ENCODE results near the gene GLI1. TPM values are rescaled to one million over a fixed set of nuclear protein-coding genes. Genes with fewer than 3 reads are reported as not detected.
"Not testable (repeated sequence)": the region's sequence is repeated elsewhere in the genome, so short reads cannot be mapped to it uniquely, and the experiment has no call there.

The GLI1 gene
- 0.28 TPM for polyA plus RNA-seq (2013, experiment 1 of 2)
- polyA plus RNA-seq (2013, experiment 2 of 2) = 0.03 TPM

DNA sequence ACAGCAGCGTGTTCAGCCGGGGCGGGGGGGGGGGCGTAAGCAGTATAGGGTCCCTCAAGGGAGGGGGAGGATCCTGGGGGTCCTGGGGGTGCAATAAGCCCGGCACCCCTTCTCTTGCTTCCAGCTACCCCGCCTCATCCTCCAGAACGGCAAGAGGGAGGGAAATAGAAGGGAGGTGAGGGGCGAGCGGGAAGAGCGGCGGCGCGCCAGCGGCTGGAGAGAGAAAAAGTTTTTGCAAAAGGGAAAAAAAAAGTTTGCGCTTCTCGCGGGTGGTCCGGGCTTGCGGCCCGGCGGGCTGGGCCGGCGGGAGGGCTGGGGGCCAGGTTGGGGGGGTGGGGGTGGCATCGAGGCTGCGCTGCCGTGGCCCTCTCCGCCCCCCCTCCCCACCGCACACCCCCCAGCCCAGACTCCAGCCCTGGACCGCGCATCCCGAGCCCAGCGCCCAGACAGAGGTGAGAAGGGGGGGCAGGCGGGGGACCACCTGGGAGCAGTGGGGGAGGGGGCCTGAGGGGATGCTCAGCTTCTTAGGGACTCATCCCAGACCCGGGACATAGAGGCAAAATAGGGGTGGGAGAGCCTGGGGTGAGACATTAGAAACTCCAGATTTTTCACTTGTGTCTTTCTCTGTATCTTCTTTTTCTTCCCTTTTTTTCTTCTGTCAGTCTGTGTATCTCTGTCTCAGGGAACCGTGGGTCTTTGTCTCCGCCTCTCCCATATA is at the start of gene GLI1:
TSS of gene GLI1 (plus strand) at position 36 of the 718 bp plus-strand sequence. CDS start 3,907 bp downstream, outside the sequence.
- H2AFZ ChIP-seq (ENCODE audit: low read length) = peak within 1 kb of the TSS; percentile 84
- peak within 1 kb of the TSS; percentile 39 for H2BK15ac ChIP-seq (ENCODE audit: low read length)
- no peaks in the 10 kb centered on the region for H3K9me3 ChIP-seq (replicated peaks in 1 of 2; ENCODE audit: control insufficient read depth in 2 of 2, insufficient read depth in 1 of 2, low read depth in 1 of 2, low read length in 2 of 2)
- H3K4me1 ChIP-seq (ENCODE audit: control insufficient read depth in 2 of 2, insufficient read depth in 1 of 2, low read depth in 1 of 2, low read length in 2 of 2) = peaks cover 29 to 30% of the 10 kb centered on the region in 2 donors
- no peak within 1 kb of the TSS for H3K4ac ChIP-seq (ENCODE audit: low read length)
- no peak within 1 kb of the TSS for H4K91ac ChIP-seq (ENCODE audit: low read depth, low read length, poor library complexity)
- H3K79me1 ChIP-seq (ENCODE audit: low read depth, low read length) = peaks cover 2% of the 10 kb centered on the region
- no peak within 1 kb of the TSS for H2BK5ac ChIP-seq (ENCODE audit: low read length)
- no peak within 1 kb of the TSS for H4K8ac ChIP-seq (ENCODE audit: low read depth, low read length)
- H2AK5ac ChIP-seq (ENCODE audit: low read depth, low read length) = no peak within 1 kb of the TSS
- no peak within 1 kb of the TSS for H3K14ac ChIP-seq (ENCODE audit: low read length)
- H3K27ac ChIP-seq (replicated peaks; ENCODE audit: low read length) = no peak within 1 kb of the TSS
- H3K18ac ChIP-seq (ENCODE audit: low read length) = peak within 1 kb of the TSS; percentile 73
- peaks cover 0 to 16% (median 0%) of the 10 kb centered on the region in 3 experiments for H3K27me3 ChIP-seq (ENCODE audit: control insufficient read depth in 3 of 3, insufficient read depth in 3 of 3, low read depth in 1 of 3, low read length in 3 of 3)
- H3K36me3 ChIP-seq (replicated peaks in 1 of 2; ENCODE audit: control insufficient read depth in 2 of 2, insufficient read depth in 2 of 2, low read length in 2 of 2) = no peaks in the 10 kb centered on the region
- DNase-seq (ENCODE audit: low spot score) = no peak
- H3K23ac ChIP-seq (ENCODE audit: low read depth, low read length, poor library complexity) = peak within 1 kb of the TSS; percentile 68
- peak within 1 kb of the TSS; percentile 99 for H3K4me2 ChIP-seq (ENCODE audit: insufficient read depth, low read length, poor library complexity, severe bottlenecking)
- H3K4me3 ChIP-seq (ENCODE audit: low read length in 2 of 2) = peak within 1 kb of the TSS; percentile 49 to 78
- H2BK120ac ChIP-seq (ENCODE audit: low read depth, low read length) = no peak within 1 kb of the TSS
- WGBS, 2 donors (ENCODE audit: extremely low coverage in 2 of 2, insufficient read length in 2 of 2, insufficient replicate concordance in 1 of 2) = no CpG with 5 or more reads among the region's 36 CpGs
- H2BK12ac ChIP-seq (ENCODE audit: low read length) = no peak within 1 kb of the TSS
- H3K9ac ChIP-seq (ENCODE audit: low read depth, low read length, poor library complexity) = peak within 1 kb of the TSS; percentile 27

DNA sequence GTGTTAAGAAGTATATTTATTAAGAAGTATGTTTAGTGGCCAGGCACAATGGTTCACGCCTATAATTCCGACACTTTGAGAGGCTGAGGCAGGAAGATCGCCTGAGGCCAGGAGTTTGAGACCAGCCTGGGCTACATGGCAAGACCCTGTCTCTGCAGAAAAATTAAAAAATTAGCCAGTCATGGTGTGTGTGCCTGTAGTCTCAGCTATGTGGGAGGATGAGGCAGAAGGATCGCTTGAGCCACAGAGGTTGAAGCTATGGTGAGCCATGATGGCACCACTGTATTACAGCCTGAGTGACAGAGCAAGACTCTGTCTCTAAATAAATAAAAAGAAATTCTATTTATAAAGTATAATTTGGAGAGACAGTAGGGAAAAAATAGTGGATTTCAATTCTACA is 49.1 kb upstream of the GLI1 start:
- Histone ChIP-seq H3K4me3 (ENCODE audit: low read length in 2 of 2) (no peak overlapping the region), H3K27ac (replicated peaks; ENCODE audit: low read length) (no peak overlapping the region), H3K4me1 (ENCODE audit: control insufficient read depth in 2 of 2, insufficient read depth in 1 of 2, low read depth in 1 of 2, low read length in 2 of 2) (peaks cover 0 to 6% of the 10 kb centered on the region in 2 donors), H3K18ac (ENCODE audit: low read length) (no peak overlapping the region), H3K79me1 (ENCODE audit: low read depth, low read length) (no peaks in the 10 kb centered on the region), H2AK5ac (ENCODE audit: low read depth, low read length) (no peak overlapping the region), H3K14ac (ENCODE audit: low read length) (no peak overlapping the region), H2BK15ac (ENCODE audit: low read length) (no peak overlapping the region), H2BK5ac (ENCODE audit: low read length) (no peak overlapping the region), H4K8ac (ENCODE audit: low read depth, low read length) (no peak overlapping the region), H3K23ac (ENCODE audit: low read depth, low read length, poor library complexity) (no peak overlapping the region), H2BK120ac (ENCODE audit: low read depth, low read length) (no peak overlapping the region), H3K36me3 (replicated peaks in 1 of 2; ENCODE audit: control insufficient read depth in 2 of 2, insufficient read depth in 2 of 2, low read length in 2 of 2) (no peaks in the 10 kb centered on the region), H3K9me3 (replicated peaks in 1 of 2; ENCODE audit: control insufficient read depth in 2 of 2, insufficient read depth in 1 of 2, low read depth in 1 of 2, low read length in 2 of 2) (no peaks in the 10 kb centered on the region), H3K27me3 (ENCODE audit: control insufficient read depth in 3 of 3, insufficient read depth in 3 of 3, low read depth in 1 of 3, low read length in 3 of 3) (no peaks in the 10 kb centered on the region), H3K4me2 (ENCODE audit: insufficient read depth, low read length, poor library complexity, severe bottlenecking) (no peak overlapping the region), H3K9ac (ENCODE audit: low read depth, low read length, poor library complexity) (no peak overlapping the region), H4K91ac (ENCODE audit: low read depth, low read length, poor library complexity) (no peak overlapping the region), H2AFZ (ENCODE audit: low read length) (no peak overlapping the region), H2BK12ac (ENCODE audit: low read length) (no peak overlapping the region), H3K4ac (ENCODE audit: low read length) (no peak overlapping the region)
- no peak for DNase-seq (ENCODE audit: low spot score)
- no CpG with 5 or more reads among the region's 4 CpGs for WGBS, 2 donors (ENCODE audit: extremely low coverage in 2 of 2, insufficient read length in 2 of 2, insufficient replicate concordance in 1 of 2)

DNA sequence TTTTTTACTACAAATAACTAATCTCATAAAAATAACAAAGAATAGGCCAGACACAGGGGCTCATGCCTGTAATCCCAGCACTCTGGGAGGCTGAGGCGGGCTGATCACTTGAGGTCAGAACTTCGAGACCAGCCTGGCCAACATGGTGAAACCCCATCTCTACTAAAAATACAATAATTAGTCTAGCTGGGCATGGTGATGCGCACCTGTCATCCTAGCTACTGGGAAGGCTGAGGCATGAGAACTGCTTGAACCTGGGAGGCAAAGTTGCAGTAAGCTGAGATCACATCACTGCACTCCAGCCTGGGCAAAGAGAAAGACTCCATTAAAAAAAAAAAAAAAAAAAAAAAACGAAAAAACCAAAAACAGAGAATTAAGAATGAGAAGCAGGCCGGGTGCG is 45.4 kb upstream of the GLI1 start:
- not testable (repeated sequence) for H3K9me3 ChIP-seq (replicated peaks in 1 of 2; ENCODE audit: control insufficient read depth in 2 of 2, insufficient read depth in 1 of 2, low read depth in 1 of 2, low read length in 2 of 2); H3K14ac ChIP-seq (ENCODE audit: low read length); H3K9ac ChIP-seq (ENCODE audit: low read depth, low read length, poor library complexity); H4K91ac ChIP-seq (ENCODE audit: low read depth, low read length, poor library complexity); H3K4me2 ChIP-seq (ENCODE audit: insufficient read depth, low read length, poor library complexity, severe bottlenecking); H3K4ac ChIP-seq (ENCODE audit: low read length); H4K8ac ChIP-seq (ENCODE audit: low read depth, low read length); H2AK5ac ChIP-seq (ENCODE audit: low read depth, low read length); H2BK15ac ChIP-seq (ENCODE audit: low read length); H3K4me3 ChIP-seq (ENCODE audit: low read length in 2 of 2); H2BK120ac ChIP-seq (ENCODE audit: low read depth, low read length); H3K18ac ChIP-seq (ENCODE audit: low read length); H3K79me1 ChIP-seq (ENCODE audit: low read depth, low read length); H3K23ac ChIP-seq (ENCODE audit: low read depth, low read length, poor library complexity); H3K27ac ChIP-seq (replicated peaks; ENCODE audit: low read length); H2AFZ ChIP-seq (ENCODE audit: low read length); H3K4me1 ChIP-seq (ENCODE audit: control insufficient read depth in 2 of 2, insufficient read depth in 1 of 2, low read depth in 1 of 2, low read length in 2 of 2); DNase-seq (ENCODE audit: low spot score); H2BK12ac ChIP-seq (ENCODE audit: low read length); H2BK5ac ChIP-seq (ENCODE audit: low read length); H3K36me3 ChIP-seq (replicated peaks in 1 of 2; ENCODE audit: control insufficient read depth in 2 of 2, insufficient read depth in 2 of 2, low read length in 2 of 2); H3K27me3 ChIP-seq (ENCODE audit: control insufficient read depth in 3 of 3, insufficient read depth in 3 of 3, low read depth in 1 of 3, low read length in 3 of 3)
- WGBS, 2 donors (ENCODE audit: extremely low coverage in 2 of 2, insufficient read length in 2 of 2, insufficient replicate concordance in 1 of 2) = no CpG with 5 or more reads among the region's 6 CpGs

DNA sequence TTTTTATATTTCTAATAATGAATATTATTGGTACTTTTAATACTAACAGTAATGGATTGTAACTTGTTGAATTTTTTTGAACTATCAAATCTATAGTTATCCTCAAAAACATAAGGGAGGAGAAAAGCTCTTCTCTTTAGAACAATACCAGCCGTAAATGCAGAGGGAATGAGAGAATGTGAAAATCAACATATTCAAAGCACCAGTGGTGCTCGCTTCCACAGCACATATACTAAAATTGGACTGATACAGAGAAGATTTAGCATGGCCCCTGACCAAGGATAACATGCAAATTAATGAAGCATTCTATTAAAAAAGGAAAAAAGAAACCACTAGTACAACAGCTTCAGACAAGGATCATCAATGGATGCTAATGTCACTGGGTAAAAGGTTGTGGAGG is 44.5 kb upstream of the GLI1 start:
- no CpG with 5 or more reads among the region's 2 CpGs for WGBS, 2 donors (ENCODE audit: extremely low coverage in 2 of 2, insufficient read length in 2 of 2, insufficient replicate concordance in 1 of 2)
- Histone ChIP-seq H2AFZ (ENCODE audit: low read length) (no peak overlapping the region), H3K4ac (ENCODE audit: low read length) (no peak overlapping the region), H2BK120ac (ENCODE audit: low read depth, low read length) (no peak overlapping the region), H3K4me1 (ENCODE audit: control insufficient read depth in 2 of 2, insufficient read depth in 1 of 2, low read depth in 1 of 2, low read length in 2 of 2) (peaks cover 0 to 6% of the 10 kb centered on the region in 2 donors), H3K9ac (ENCODE audit: low read depth, low read length, poor library complexity) (no peak overlapping the region), H3K14ac (ENCODE audit: low read length) (no peak overlapping the region), H2BK5ac (ENCODE audit: low read length) (no peak overlapping the region), H2BK15ac (ENCODE audit: low read length) (no peak overlapping the region), H3K27me3 (ENCODE audit: control insufficient read depth in 3 of 3, insufficient read depth in 3 of 3, low read depth in 1 of 3, low read length in 3 of 3) (no peaks in the 10 kb centered on the region), H3K9me3 (replicated peaks in 1 of 2; ENCODE audit: control insufficient read depth in 2 of 2, insufficient read depth in 1 of 2, low read depth in 1 of 2, low read length in 2 of 2) (no peaks in the 10 kb centered on the region), H3K4me3 (ENCODE audit: low read length in 2 of 2) (no peak overlapping the region), H3K79me1 (ENCODE audit: low read depth, low read length) (no peaks in the 10 kb centered on the region), H2BK12ac (ENCODE audit: low read length) (no peak overlapping the region), H3K18ac (ENCODE audit: low read length) (no peak overlapping the region), H4K8ac (ENCODE audit: low read depth, low read length) (no peak overlapping the region), H3K23ac (ENCODE audit: low read depth, low read length, poor library complexity) (no peak overlapping the region), H3K36me3 (replicated peaks in 1 of 2; ENCODE audit: control insufficient read depth in 2 of 2, insufficient read depth in 2 of 2, low read length in 2 of 2) (peaks cover 0 to 5% of the 10 kb centered on the region in 2 donors), H3K27ac (replicated peaks; ENCODE audit: low read length) (no peak overlapping the region), H4K91ac (ENCODE audit: low read depth, low read length, poor library complexity) (no peak overlapping the region), H3K4me2 (ENCODE audit: insufficient read depth, low read length, poor library complexity, severe bottlenecking) (no peak overlapping the region), H2AK5ac (ENCODE audit: low read depth, low read length) (no peak overlapping the region)
- DNase-seq (ENCODE audit: low spot score) = no peak

Measured in neuronal stem cell (in vitro differentiated cells).